ENCODE data around the gene FN1.

FN1 gene

GRCh38 chr2:215392164-215392563 is 43.7 kb downstream of the FN1 start:
- H3K9ac ChIP-seq (ENCODE audit: low read length), result no peak overlapping the region
- no peak overlapping the region for H3K4me3 ChIP-seq (ENCODE audit: low read length)
- no peak overlapping the region for H3K4me2 ChIP-seq (ENCODE audit: low read depth, low read length)
- H3K9me2 ChIP-seq (replicated peaks; ENCODE audit: insufficient read depth, low read length), result no peaks in the 10 kb centered on the region
- no peaks in the 10 kb centered on the region for H4K20me1 ChIP-seq (ENCODE audit: insufficient read depth, low read length)
- no peaks in the 10 kb centered on the region for H3K4me1 ChIP-seq (ENCODE audit: low read length)
- TF ChIP-seq EZH2 (optimal IDR thresholded peaks at IDR 0.05; ENCODE audit: low read depth, low read length) (no peak), CTCF (IDR thresholded peaks at IDR 0.05; ENCODE audit: low read length) (no peak), EZH2phosphoT487 (IDR thresholded peaks at IDR 0.05; ENCODE audit: low read length) (no peak)
- no peaks in the 10 kb centered on the region for H3K36me3 ChIP-seq (replicated peaks; ENCODE audit: insufficient read depth, low read length)
- no peaks in the 10 kb centered on the region for H3K79me2 ChIP-seq (ENCODE audit: low read length)
- H3K9me3 ChIP-seq (replicated peaks; ENCODE audit: insufficient read depth, low read length), result no peaks in the 10 kb centered on the region
- no peaks in the 10 kb centered on the region for H3F3A ChIP-seq (ENCODE audit: insufficient read depth, low read length)
- DNase-seq, result no peak
- H2AFZ ChIP-seq (ENCODE audit: low read length), result no peak overlapping the region
- no peaks in the 10 kb centered on the region for H3K27me3 ChIP-seq (replicated peaks; ENCODE audit: insufficient read depth, low read length)
- no peak overlapping the region for H3K27ac ChIP-seq (ENCODE audit: low read length)

GRCh38 chr2:215391531-215391930 is 44.3 kb downstream of the FN1 start:
- Histone ChIP-seq H3K4me3 (ENCODE audit: low read length) (no peak overlapping the region), H3K27ac (ENCODE audit: low read length) (no peak overlapping the region), H4K20me1 (ENCODE audit: insufficient read depth, low read length) (no peaks in the 10 kb centered on the region)

GRCh38 chr2:215390550-215390913 is 45.3 kb downstream of the FN1 start:
- no peak overlapping the region for H3K4me2 ChIP-seq (ENCODE audit: low read depth, low read length)
- no peak overlapping the region for H3K4me3 ChIP-seq (ENCODE audit: low read length)
- H3K9me3 ChIP-seq (replicated peaks; ENCODE audit: insufficient read depth, low read length), result no peaks in the 10 kb centered on the region
- no peak overlapping the region for H3K9ac ChIP-seq (ENCODE audit: low read length)
- no peak overlapping the region for H2AFZ ChIP-seq (ENCODE audit: low read length)
- no peaks in the 10 kb centered on the region for H3K4me1 ChIP-seq (ENCODE audit: low read length)
- DNase-seq, result no peak
- TF ChIP-seq EZH2 (optimal IDR thresholded peaks at IDR 0.05; ENCODE audit: low read depth, low read length) (no peak), CTCF (IDR thresholded peaks at IDR 0.05; ENCODE audit: low read length) (no peak), EZH2phosphoT487 (IDR thresholded peaks at IDR 0.05; ENCODE audit: low read length) (no peak)
- no peaks in the 10 kb centered on the region for H3K9me2 ChIP-seq (replicated peaks; ENCODE audit: insufficient read depth, low read length)
- H3K27ac ChIP-seq (ENCODE audit: low read length), result no peak overlapping the region
- no peaks in the 10 kb centered on the region for H3F3A ChIP-seq (ENCODE audit: insufficient read depth, low read length)
- no peaks in the 10 kb centered on the region for H3K79me2 ChIP-seq (ENCODE audit: low read length)
- no peaks in the 10 kb centered on the region for H3K36me3 ChIP-seq (replicated peaks; ENCODE audit: insufficient read depth, low read length)
- no peaks in the 10 kb centered on the region for H3K27me3 ChIP-seq (replicated peaks; ENCODE audit: insufficient read depth, low read length)
- H4K20me1 ChIP-seq (ENCODE audit: insufficient read depth, low read length), result no peaks in the 10 kb centered on the region

More at GRCh38 chr2:215391531-215391930, 44.3 kb downstream of the FN1 start:
- Histone ChIP-seq H3K9me2 (replicated peaks; ENCODE audit: insufficient read depth, low read length) (no peaks in the 10 kb centered on the region), H2AFZ (ENCODE audit: low read length) (no peak overlapping the region), H3K4me2 (ENCODE audit: low read depth, low read length) (no peak overlapping the region), H3K9me3 (replicated peaks; ENCODE audit: insufficient read depth, low read length) (no peaks in the 10 kb centered on the region), H3K9ac (ENCODE audit: low read length) (no peak overlapping the region), H3K79me2 (ENCODE audit: low read length) (no peaks in the 10 kb centered on the region), H3F3A (ENCODE audit: insufficient read depth, low read length) (no peaks in the 10 kb centered on the region), H3K4me1 (ENCODE audit: low read length) (no peaks in the 10 kb centered on the region), H3K27me3 (replicated peaks; ENCODE audit: insufficient read depth, low read length) (no peaks in the 10 kb centered on the region), H3K36me3 (replicated peaks; ENCODE audit: insufficient read depth, low read length) (no peaks in the 10 kb centered on the region)
- no peak for DNase-seq
- no peak for TF ChIP-seq EZH2phosphoT487 (IDR thresholded peaks at IDR 0.05; ENCODE audit: low read length)
- TF ChIP-seq CTCF (IDR thresholded peaks at IDR 0.05; ENCODE audit: low read length), result no peak
- no peak for TF ChIP-seq EZH2 (optimal IDR thresholded peaks at IDR 0.05; ENCODE audit: low read depth, low read length)
